ENCODE results near the gene PCNT.

DNA sequence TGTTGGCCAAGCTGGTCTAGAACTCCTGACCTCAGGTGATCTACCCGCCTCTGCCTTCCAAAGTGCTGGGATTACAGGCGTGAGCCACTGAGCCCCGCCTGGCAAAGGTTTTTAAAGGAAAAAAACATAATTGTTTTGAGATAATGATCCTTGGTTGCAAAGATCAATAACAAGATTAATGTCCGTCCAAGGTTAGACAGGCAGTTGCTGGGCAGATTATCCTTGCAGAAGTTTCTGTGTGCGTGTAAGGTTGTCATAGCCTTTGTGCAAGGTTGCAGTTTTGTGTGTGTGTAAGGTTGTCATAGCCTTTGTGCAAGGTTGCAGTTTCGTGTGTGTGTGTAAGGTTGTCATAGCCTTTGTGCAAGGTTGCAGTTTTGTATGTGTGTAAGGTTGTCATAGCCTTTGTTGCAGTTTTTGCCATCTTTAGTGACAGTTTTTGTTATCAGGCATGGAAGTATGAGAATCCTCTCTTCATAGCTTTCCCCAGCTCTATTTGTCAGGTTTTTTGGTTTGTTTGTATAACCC lies 34.2 kb upstream of the PCNT start:
- TF ChIP-seq, protein P1, sequence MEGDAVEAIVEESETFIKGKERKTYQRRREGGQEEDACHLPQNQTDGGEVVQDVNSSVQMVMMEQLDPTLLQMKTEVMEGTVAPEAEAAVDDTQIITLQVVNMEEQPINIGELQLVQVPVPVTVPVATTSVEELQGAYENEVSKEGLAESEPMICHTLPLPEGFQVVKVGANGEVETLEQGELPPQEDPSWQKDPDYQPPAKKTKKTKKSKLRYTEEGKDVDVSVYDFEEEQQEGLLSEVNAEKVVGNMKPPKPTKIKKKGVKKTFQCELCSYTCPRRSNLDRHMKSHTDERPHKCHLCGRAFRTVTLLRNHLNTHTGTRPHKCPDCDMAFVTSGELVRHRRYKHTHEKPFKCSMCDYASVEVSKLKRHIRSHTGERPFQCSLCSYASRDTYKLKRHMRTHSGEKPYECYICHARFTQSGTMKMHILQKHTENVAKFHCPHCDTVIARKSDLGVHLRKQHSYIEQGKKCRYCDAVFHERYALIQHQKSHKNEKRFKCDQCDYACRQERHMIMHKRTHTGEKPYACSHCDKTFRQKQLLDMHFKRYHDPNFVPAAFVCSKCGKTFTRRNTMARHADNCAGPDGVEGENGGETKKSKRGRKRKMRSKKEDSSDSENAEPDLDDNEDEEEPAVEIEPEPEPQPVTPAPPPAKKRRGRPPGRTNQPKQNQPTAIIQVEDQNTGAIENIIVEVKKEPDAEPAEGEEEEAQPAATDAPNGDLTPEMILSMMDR (IDR thresholded peaks at IDR 0.05; ENCODE audit: insufficient read depth, low read length): no peak
- TF ChIP-seq POLR2AphosphoS5 (IDR thresholded peaks at IDR 0.05; ENCODE audit: low read depth) (no peak), SPI1 (IDR thresholded peaks at IDR 0.05; ENCODE audit: borderline replicate concordance, low read depth) (no peak)
- TF ChIP-seq, protein P2, sequence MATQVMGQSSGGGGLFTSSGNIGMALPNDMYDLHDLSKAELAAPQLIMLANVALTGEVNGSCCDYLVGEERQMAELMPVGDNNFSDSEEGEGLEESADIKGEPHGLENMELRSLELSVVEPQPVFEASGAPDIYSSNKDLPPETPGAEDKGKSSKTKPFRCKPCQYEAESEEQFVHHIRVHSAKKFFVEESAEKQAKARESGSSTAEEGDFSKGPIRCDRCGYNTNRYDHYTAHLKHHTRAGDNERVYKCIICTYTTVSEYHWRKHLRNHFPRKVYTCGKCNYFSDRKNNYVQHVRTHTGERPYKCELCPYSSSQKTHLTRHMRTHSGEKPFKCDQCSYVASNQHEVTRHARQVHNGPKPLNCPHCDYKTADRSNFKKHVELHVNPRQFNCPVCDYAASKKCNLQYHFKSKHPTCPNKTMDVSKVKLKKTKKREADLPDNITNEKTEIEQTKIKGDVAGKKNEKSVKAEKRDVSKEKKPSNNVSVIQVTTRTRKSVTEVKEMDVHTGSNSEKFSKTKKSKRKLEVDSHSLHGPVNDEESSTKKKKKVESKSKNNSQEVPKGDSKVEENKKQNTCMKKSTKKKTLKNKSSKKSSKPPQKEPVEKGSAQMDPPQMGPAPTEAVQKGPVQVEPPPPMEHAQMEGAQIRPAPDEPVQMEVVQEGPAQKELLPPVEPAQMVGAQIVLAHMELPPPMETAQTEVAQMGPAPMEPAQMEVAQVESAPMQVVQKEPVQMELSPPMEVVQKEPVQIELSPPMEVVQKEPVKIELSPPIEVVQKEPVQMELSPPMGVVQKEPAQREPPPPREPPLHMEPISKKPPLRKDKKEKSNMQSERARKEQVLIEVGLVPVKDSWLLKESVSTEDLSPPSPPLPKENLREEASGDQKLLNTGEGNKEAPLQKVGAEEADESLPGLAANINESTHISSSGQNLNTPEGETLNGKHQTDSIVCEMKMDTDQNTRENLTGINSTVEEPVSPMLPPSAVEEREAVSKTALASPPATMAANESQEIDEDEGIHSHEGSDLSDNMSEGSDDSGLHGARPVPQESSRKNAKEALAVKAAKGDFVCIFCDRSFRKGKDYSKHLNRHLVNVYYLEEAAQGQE (IDR thresholded peaks at IDR 0.05; ENCODE audit: insufficient replicate concordance, low read depth): no peak
